IPS-18c (cell line): ENCODE measurements around the gene GREB1L.

Source experiments
- H3K4me3 ChIP-seq: 2 replicates; pipeline ENCODE4 v1.7.0; 2013; ENCODE audit warnings: low read depth, mild to moderate bottlenecking, low read length, moderate library complexity; ENCODE audit not compliant: insufficient read depth
- H3K9me3 ChIP-seq: one replicate; pipeline ENCODE4 v1.6.1; 2013; ENCODE audit warnings: mild to moderate bottlenecking, low read length, moderate library complexity; ENCODE audit not compliant: control insufficient read depth, insufficient read depth

The GREB1L gene

DNA sequence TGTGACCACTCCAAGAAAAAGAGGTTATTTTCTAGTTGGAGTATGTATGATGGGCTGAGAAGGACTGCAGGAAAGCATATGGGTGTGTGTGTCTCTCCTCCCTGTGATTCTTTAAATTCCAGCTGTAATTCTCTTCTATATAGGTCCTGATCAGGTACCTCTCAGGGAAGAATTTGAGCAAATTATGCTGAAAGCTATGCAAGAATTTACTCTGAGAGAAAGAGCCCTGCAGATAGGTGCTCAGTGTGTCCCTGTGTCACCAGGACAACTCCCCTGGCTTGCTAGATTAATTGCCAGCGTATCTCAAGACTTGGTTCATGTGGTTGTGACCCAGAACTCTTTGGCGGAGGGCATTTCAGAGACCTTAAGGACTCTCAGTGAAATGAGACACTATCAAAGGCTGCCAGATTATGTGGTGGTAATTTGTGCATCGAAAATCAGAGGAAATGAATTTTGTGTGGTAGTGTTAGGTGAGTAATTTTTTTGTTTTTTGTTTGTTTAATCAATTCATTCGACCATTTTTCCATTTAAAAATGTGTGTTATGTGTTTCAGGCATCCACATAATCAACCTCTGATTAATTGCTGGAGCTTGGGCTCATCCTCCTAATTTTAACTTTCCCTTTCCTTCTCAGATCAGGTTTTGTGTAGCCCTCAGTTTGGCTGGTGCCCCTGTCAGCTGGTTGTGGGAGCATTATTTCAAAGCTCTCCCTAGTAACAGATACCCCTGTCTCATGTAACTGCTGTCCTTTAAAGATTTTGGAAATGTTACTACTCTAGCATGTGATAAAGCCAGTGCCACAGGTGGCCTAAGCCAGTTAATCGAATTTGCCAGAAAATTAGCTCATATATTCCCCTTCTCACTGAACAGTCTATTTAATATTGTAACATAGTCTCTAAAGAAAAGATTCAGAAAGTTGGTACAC lies 207.6 kb downstream of the GREB1L start:
- Histone ChIP-seq H3K9me3 (no peaks in the 10 kb centered on the region), H3K4me3 (no peak overlapping the region)

DNA sequence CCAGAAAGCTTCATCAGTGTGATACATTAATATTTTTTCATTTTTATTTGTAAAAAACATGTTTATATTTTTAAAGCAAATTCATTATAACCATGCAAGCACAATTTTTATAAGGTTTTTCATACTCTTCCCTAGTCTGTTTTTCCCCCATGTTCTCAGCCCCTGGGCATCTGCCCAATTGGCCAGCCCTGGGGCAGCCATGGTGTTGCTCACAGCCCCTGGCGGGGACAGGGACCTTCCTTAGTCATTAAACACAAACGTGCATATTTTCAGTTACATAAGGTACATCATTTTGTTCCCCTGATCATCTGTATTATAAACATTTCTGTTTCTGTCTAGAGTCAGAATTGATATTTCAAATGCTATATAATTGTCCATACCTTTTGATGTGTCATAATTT lies 208.5 kb downstream of the GREB1L start:
- H3K4me3 ChIP-seq, result no peak overlapping the region
- no peaks in the 10 kb centered on the region for H3K9me3 ChIP-seq

DNA sequence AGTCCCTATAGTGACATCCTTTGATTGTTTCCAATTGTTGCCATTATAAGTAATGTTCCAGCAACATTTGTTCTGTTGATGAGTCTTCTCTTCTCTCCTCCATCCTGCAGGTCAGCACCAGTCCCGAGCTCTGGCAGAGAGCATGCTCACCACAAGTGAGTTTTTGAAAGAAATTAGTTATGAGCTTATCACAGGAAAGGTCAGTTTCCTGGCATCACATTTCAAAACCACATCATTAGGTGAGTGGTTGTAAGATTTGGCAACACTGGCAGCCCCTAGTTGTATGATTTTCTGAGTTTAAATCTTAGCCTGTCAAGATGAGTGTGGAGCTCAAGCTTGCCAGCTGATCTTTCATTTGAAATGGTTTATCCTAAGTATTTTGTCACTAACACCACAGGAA lies 208.9 kb downstream of the GREB1L start:
- Histone ChIP-seq H3K9me3 (no peaks in the 10 kb centered on the region), H3K4me3 (no peak overlapping the region)

DNA sequence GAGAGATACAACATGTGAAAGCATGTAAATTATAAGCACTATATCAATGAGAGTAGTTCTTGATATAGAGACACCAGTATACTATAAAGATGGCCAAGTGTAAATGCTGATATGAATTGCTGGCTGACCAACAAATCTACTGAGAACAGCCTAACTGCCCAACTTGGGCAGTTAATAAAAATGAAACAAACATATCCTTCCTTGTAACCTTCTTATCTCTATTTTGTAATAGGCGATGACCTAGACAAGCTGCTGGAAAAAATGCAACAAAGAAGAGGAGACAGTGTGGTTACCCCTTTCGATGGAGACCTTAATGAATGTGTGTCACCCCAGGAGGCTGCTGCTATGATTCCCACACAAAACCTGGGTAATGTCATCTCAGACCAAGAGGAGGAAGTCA lies 209.8 kb downstream of the GREB1L start:
- Histone ChIP-seq H3K4me3 (no peak overlapping the region), H3K9me3 (no peaks in the 10 kb centered on the region)

DNA sequence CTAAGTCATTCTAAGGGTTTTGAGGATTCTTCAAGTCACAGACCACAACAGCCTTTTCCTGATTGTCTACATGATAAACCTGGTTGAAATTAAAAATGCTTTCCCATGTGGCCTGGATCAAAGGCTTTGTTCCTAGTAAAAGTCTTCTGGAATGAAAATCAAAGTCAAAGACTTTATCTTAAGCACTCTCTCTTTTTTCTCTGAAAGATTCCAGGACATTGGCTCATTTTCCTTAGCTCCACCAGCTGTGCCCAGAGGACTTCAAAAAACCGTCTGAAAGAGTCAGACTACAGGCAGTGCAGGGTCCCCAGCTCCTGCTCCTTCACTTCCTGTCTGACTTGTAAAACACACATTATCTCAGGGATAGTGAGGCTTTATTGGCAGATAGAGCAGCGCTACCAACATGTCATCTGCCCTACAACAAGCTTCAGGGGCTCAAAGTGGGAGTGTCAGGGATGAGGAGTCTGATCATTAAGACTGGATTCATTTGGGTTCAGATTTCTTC lies 210.3 kb downstream of the GREB1L start:
- Histone ChIP-seq H3K4me3 (no peak overlapping the region), H3K9me3 (no peaks in the 10 kb centered on the region)

DNA sequence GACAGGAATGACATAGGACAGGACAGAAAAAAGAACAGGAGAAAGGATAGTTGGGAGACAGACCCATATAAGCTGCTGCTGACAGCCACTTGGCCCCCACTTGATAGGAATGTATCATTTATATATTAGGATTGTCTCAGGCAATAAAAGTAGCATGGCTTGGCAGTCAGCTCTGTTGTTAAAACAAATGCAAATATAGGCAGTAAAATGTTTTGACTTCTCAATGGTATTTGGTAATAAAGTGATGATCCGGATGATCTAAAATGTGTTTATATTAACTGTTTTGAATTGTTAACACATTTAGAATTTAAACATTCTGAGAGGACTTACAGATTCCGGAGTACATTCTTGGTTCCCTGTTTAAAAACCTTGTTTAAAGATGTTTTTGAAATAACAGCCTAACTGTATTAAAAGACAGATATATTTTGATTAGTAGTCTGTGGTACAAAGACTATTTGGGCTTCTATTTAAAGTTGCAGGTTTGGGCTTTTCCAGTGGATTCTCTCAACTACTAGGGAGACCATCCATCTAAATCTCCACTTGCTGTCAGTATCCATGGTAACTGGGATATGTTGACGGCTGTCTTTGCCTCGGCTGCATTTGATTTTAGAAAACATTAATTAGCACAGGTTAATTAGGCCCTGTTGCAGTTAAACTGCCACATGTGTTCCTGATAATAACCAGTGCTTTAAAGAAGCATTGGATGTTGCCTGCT lies 210.9 kb downstream of the GREB1L start:
- H3K4me3 ChIP-seq, result no peak overlapping the region
- no peaks in the 10 kb centered on the region for H3K9me3 ChIP-seq

DNA sequence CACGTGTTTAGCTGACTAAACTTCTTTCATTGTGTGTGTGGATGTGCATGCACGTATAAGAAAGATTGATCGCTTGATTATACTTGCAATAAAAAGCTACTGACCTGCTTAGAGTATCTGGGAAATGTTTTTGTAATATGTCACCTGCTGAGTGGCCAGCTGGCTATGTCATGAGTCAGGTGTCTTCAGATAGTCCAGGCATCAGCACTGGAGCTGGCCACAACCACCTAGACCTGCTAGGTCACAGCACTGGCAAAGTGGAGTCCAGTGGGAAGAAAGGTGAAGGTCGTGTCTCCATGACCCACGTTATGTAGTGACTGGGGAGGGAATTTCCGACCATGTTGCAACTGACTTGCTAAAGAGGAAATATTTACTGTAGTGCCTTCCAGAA lies 211.5 kb downstream of the GREB1L start:
- H3K9me3 ChIP-seq, result no peaks in the 10 kb centered on the region
- no peak overlapping the region for H3K4me3 ChIP-seq

DNA sequence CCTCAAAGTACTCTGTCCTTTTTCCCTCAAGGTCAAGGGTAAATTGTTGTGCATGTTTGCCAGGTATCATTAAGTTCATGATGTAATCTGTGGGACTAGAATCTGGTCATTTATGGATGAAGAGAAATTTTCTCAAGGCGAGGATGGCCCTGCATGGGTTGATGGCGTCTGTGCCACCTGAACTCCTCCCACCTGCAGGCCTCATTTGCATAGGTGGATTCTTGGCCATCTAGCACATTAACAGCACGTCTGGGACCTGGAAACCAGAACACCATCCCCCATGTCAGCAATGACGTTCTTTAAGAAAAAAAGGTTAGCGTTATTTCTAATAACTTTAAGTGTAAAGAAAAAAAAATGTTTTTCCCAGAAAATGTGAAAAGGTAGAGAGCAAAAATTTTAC lies 212.7 kb downstream of the GREB1L start:
- H3K9me3 ChIP-seq, result no peaks in the 10 kb centered on the region
- no peak overlapping the region for H3K4me3 ChIP-seq

DNA sequence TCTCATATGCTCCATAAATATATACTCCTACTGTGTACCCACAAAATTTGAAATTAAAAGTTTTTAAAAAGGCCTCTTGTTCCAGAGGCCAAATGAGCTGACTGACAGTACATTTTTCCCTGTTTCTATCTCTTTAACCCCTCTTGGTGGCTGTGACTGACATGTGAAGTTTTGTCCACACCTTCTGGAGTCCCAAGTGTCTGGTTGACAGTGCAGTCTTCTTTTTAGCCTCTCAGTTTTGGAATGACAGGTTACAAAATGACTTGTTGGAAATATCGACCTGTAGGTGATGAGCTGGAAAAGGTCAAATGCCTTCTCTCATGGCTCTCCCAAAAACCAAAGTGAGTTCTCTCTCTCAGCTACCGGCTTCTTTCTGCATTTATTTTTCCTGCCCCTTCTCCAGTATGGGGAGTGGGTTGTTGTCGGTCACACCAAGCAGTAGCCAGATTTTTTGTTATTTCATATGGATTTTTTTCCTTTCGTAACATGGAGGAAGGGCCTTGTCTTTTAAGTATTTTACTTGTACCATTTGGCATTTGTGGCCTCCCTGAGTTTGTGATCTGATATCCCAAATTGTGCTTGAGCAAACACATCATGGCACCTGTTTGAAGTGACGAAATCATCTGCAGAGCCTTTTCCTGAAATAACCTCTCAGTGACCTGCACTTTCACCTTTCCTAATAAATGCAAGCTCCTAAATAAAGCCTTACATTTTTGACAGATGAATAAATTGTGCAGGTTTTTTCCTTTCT lies 214.6 kb downstream of the GREB1L start:
- no peaks in the 10 kb centered on the region for H3K9me3 ChIP-seq
- H3K4me3 ChIP-seq, result no peak overlapping the region

DNA sequence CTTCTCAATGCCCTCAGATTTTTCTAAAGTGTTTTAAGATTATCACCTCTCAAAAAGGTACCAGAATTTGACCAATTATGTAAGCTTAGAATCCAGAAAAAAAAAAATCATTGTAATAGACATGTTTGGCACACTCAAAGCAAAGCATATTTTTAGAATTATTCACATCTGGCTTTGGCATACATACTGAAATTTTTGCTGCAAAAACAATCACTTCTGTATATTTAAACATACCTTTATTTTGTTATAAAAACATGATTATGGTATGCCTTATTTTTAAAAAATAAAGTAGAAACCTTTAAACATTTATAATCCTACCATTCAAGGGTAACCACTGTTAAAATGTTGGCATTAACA lies 215.1 kb downstream of the GREB1L start:
- no peak overlapping the region for H3K4me3 ChIP-seq
- H3K9me3 ChIP-seq, result no peaks in the 10 kb centered on the region

DNA sequence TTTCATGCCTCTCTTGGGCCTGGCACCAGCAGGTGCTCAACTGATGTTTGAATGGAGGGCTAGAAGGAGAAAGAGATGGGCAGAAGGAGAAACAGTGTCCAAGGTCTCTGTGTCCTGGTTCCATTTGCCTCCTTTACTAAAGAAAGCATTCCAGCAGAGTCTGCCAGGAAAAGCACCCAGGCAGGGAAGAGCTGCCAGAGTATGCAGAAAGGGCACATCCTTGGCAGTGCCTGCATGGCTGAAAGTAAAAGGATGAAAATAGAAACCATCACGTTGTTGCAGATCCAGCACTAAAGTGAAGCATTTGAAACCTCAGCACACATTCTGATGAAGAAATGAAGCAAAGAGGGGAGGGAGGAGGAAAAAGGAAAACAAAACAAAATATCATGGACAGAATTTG lies 216.3 kb downstream of the GREB1L start:
- H3K4me3 ChIP-seq, result no peak overlapping the region
- no peaks in the 10 kb centered on the region for H3K9me3 ChIP-seq

DNA sequence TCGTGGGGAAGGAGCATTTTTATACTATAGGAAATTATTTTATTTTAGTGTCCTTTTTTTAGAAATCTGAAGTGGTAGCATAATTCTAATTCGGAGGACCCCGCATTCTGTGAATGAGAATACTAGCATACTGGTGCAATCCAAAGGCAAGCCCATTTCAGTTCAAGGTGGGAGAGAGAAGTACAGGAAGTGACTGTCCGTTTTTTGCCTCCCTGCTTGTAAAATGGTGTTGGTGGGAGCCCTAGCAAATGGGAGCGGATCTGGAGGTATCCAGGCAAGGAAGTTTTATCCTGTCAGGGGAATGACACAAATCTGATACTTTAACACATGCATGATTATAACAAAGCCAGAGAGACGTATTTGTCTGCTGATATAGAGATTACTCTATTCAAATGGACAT lies 216.8 kb downstream of the GREB1L start:
- Histone ChIP-seq H3K9me3 (no peaks in the 10 kb centered on the region), H3K4me3 (no peak overlapping the region)

DNA sequence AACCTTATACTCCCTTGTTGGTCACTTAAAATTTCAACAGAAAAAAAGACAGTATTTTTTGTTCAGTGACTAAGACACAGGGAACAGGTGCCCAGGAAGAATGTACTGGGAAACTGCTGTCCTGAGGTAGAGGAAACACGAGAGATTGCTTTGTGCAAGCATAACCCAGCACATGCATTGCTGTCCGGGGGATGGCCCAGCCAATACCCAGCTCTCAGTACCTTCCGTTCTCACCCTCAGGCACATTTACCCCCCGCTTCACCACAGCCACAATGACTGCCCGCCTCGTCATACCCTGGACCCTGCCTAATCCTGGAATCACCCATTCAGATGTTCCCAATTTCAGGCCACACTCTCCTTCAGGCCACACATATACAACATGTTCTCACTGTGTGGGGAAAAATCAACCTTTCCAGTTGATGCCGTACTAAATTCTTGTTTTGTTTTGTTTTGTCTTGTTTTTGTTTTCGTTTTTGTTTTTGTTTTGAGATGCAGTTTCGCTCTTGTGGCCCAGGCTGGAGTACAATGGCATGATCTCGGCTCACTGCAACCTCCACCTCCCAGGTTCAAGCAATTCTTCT lies 217.8 kb downstream of the GREB1L start:
- H3K9me3 ChIP-seq, result no peaks in the 10 kb centered on the region
- no peak overlapping the region for H3K4me3 ChIP-seq

DNA sequence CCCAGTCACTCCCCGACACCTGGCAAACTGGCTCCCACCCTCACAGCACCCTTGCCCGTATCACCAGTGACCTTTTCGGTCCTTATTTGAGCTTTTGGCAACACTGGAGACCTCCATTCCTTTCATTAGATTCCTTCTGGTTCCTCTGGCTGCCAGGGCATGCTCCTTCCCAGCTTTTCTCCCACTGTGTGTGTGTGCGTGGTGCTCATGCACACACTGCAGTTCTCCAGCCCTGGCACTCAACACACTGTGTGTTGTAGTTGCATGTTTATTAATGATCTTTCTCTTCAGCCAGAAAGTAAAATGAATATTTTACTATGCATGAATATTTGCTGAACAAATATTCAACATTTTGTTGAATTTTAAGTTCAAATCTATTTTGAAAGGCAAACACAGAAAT lies 219.4 kb downstream of the GREB1L start:
- no peaks in the 10 kb centered on the region for H3K9me3 ChIP-seq
- no peak overlapping the region for H3K4me3 ChIP-seq

DNA sequence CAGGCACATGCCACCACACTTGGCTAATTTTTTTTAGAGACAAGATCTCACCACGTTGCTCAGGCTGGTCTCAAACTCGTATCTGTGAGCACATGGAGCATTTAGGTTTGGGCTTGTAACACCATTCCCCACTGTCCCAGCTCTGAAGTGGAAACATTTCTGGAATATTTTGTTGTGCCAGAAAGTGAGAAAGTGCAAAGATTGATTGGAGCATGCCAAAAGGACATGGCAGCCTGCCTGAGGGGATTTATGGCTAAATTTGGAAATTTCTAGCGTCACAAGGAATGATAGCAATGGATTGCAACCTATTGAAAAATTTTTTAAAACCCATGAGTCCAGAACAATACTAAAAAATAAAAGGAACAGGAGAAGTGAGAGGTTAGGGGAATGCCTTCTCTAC lies 221.7 kb downstream of the GREB1L start:
- H3K9me3 ChIP-seq, result no peaks in the 10 kb centered on the region
- no peak overlapping the region for H3K4me3 ChIP-seq

DNA sequence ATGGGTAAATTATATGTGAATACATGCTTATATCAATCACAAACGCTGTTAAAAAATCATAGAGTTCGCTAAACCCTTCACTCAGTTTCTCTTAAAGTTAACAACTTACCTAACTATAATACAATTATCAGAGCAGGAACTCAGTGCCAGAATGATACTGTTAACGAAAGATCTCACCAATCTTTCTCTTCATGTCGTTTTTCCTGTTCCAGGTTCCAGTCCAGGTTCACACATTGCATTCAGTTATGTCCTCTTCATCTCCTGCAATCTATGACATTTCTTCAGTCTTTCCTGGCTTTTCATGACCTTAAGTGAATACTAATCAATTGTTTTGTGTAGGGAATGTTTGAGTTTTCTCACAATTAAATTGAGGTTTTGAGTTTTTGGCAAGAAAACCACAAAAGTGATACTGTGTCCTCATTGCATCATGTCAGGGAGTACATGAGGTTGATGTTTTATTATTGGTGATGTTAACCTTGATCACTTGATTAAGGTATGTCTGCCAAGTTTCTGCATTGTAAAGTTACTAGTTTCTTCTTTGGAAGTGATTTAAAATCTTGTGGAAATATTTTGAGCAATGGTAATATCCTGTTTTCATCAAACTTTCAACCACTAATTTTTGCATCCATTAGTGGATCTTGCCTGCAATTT lies 226.6 kb downstream of the GREB1L start:
- Histone ChIP-seq H3K4me3 (no peak overlapping the region), H3K9me3 (no peaks in the 10 kb centered on the region)

DNA sequence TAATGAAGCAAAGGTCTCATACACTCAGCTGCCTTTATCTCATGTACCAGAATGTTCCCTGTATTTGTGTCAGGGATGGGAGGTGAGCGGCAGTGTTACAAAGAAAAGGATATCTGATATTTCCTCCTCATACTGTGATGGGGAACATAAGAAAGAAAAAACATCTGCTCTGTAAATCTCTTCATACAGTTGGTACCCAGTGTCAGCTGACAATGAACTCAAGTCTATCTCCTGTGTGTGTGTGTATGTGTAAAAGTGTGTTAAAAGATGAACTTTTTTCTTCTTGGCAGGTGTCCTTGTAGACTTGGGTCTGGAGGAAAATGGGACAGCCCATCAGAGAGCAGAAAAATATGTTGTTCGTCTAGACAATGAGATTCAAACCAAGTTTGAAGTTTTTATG lies 230.7 kb downstream of the GREB1L start:
- Histone ChIP-seq H3K9me3 (no peaks in the 10 kb centered on the region), H3K4me3 (no peak overlapping the region)
